Endothelial cell of umbilical vein (primary cell): ENCODE data around the gene OTOGL. TPM values are rescaled to one million over a fixed set of nuclear protein-coding genes. Genes with fewer than 3 reads are reported as not detected.

Source experiments
- BruUV-seq: library from RNA; stranded (reverse); fragments of 400-500 nt; replicated peaks from 2 replicates; lab custom pipeline; 2021; lab: Mats Ljungman, UMichigan
- CTCF ChIA-PET: fragments of 300-600, 350-600 bp; sonication (Branson Sonifier 250); formaldehyde crosslinking; loops from one replicate; lab custom pipeline; 2021; ENCODE audit warnings: antibody characterized with exemption, inconsistent platforms; lab: Charles Lee
- POLR2A ChIA-PET: fragments of 300-600, 350-600 bp; sonication (Branson Sonifier 250); formaldehyde crosslinking; loops from one replicate; lab custom pipeline; 2021; ENCODE audit warnings: antibody characterized with exemption, inconsistent platforms; lab: Charles Lee
- DNase-seq: peaks from one replicate; pipeline ENCODE4 v3.0.0-alpha.2; 2011; ENCODE audit warnings: low read depth, low spot score
- FAIRE-seq: peaks from 2 replicates; lab custom pipeline; 2011; peaks lifted over from hg19 to GRCh38; lab: Jason Lieb, UNC
- H2AFZ ChIP-seq: 2 replicates; pipeline ENCODE4 v1.6.0; 2012; ENCODE audit warnings: low read depth, low read length, control low read depth, inconsistent platforms
- H3K27ac ChIP-seq: 2 replicates; pipeline ENCODE4 v1.5.1; 2011; ENCODE audit warnings: low read depth, mild to moderate bottlenecking, control low read depth, low read length, moderate library complexity; ENCODE audit not compliant: insufficient read depth
- H3K27me3 ChIP-seq, 2 experiments: 2 replicates each; pipeline versions ENCODE4 v1.6.0 to v1.6.1; 2011; ENCODE audit warnings: low read length in 2 of 2, mixed read lengths in 1 of 2; ENCODE audit not compliant: control insufficient read depth in 2 of 2, insufficient read depth in 2 of 2
- H3K36me3 ChIP-seq, 2 experiments: 2 replicates in 1 of 2; 3 replicates in 1 of 2; pipeline ENCODE4 v1.5.1; 2011; ENCODE audit warnings: low read length in 2 of 2, mild to moderate bottlenecking in 1 of 2, moderate library complexity in 1 of 2; ENCODE audit not compliant: control insufficient read depth in 2 of 2, insufficient read depth in 2 of 2; ENCODE audit errors: extremely low read depth in 1 of 2
- H3K4me1 ChIP-seq: 3 replicates; pipeline ENCODE4 v1.5.1; 2011; ENCODE audit warnings: mild to moderate bottlenecking, low read length; ENCODE audit not compliant: control insufficient read depth, insufficient read depth; ENCODE audit errors: extremely low read depth
- H3K4me2 ChIP-seq: 2 replicates; pipeline ENCODE4 v1.6.1; 2011; ENCODE audit warnings: low read length, control low read depth, mixed read lengths; ENCODE audit not compliant: insufficient read depth
- H3K4me3 ChIP-seq, 3 experiments: fragments of 200-600 bp in 1 of 3; sonication (generic), shearing (Covaris generic) in 1 of 3; replicated peaks in 1 of 3; 2 replicates each; pipeline ENCODE4 v1.5.1; 2011 to 2016; ENCODE audit warnings: control low read depth in 3 of 3, low read length in 3 of 3, mild to moderate bottlenecking in 2 of 3, inconsistent platforms in 1 of 3, low read depth in 1 of 3, moderate library complexity in 1 of 3; ENCODE audit not compliant: insufficient read depth in 1 of 3
- H3K79me2 ChIP-seq: 2 replicates; pipeline ENCODE4 v1.6.0; 2012; ENCODE audit warnings: low read length, inconsistent platforms; ENCODE audit not compliant: control insufficient read depth, insufficient read depth
- H3K9ac ChIP-seq: replicated peaks from 2 replicates; pipeline ENCODE3; 2011; ENCODE audit warnings: low read length, control low read depth; ENCODE audit not compliant: insufficient read depth; ENCODE audit errors: extremely low read depth
- H3K9me1 ChIP-seq: replicated peaks from 3 replicates; pipeline ENCODE4 v1.6.0; 2011; ENCODE audit warnings: mild to moderate bottlenecking, low read length; ENCODE audit not compliant: control insufficient read depth, insufficient read depth; ENCODE audit errors: extremely low read depth
- H3K9me3 ChIP-seq: replicated peaks from 2 replicates; pipeline ENCODE4 v1.5.1; 2012; ENCODE audit warnings: low read length, inconsistent platforms; ENCODE audit not compliant: control insufficient read depth, insufficient read depth
- H4K20me1 ChIP-seq: replicated peaks from 2 replicates; pipeline ENCODE3; 2011; ENCODE audit warnings: mild to moderate bottlenecking, low read length; ENCODE audit not compliant: control insufficient read depth, insufficient read depth; ENCODE audit errors: extremely low read depth
- EZH2 ChIP-seq: IDR thresholded peaks from 2 replicates; pipeline ENCODE4 v1.6.1; 2012; ENCODE audit warnings: borderline replicate concordance, low read depth, mild to moderate bottlenecking, moderate library complexity, low read length, inconsistent platforms; ENCODE audit not compliant: severe bottlenecking
- FOS ChIP-seq: IDR thresholded peaks from 2 replicates; pipeline ENCODE4 v1.6.1; 2011; ENCODE audit warnings: mild to moderate bottlenecking, low read length, moderate library complexity, borderline replicate concordance; ENCODE audit not compliant: insufficient read depth
- GATA2 ChIP-seq: IDR thresholded peaks from 2 replicates; pipeline ENCODE4 v1.7.0; 2011; ENCODE audit warnings: low read depth, mild to moderate bottlenecking, moderate library complexity, mixed read lengths, low read length; ENCODE audit not compliant: insufficient read length, insufficient read depth
- JUN ChIP-seq: IDR thresholded peaks from 2 replicates; pipeline ENCODE4 v1.6.1; 2011; ENCODE audit warnings: borderline replicate concordance, low read depth; ENCODE audit not compliant: insufficient read length, insufficient read depth
- MYC ChIP-seq: IDR thresholded peaks from one replicate; pipeline ENCODE4 v1.6.1; 2011; ENCODE audit warnings: mild to moderate bottlenecking, low read depth, low read length
- POLR2A ChIP-seq: IDR thresholded peaks from 2 replicates; pipeline ENCODE4 v1.6.1; 2012; ENCODE audit warnings: low read depth, mild to moderate bottlenecking, control low read depth, low read length
- POLR2AphosphoS5 ChIP-seq: IDR thresholded peaks from 2 replicates; pipeline ENCODE4 v1.6.1; 2012; ENCODE audit warnings: low read depth, mild to moderate bottlenecking, control low read depth, low read length, moderate library complexity; ENCODE audit not compliant: insufficient read depth
- dilution Hi-C: fragments of 300-500 bp; cut with MboI; formaldehyde crosslinking; loops from one replicate; pipeline ENCODE4 v1.15.0; 2019; ENCODE audit warnings: low sequenced_read_pairs; ENCODE audit not compliant: extremely low pct_ligation_motif_present
- intact Hi-C: fragments of 100-400 bp; cut with micrococcal nuclease; formaldehyde crosslinking; loops from one replicate; pipeline ENCODE4 v1.10.0; 2022
- polyA plus RNA-seq, 4 experiments: library from polyadenylated mRNA; depleted of rRNA in 3 of 4; stranded (reverse) in 3 of 4; unstranded in 1 of 4; fragments of >200 nt; gene quantifications; 2 replicates each; pipeline versions ENCODE4 v1.2.1 to v1.2.3, GENCODE V29; 2011 to 2012; ENCODE audit warnings: missing spikeins in 1 of 4
- total RNA-seq: library from RNA; stranded (reverse); gene quantifications from 2 replicates; pipeline ENCODE4 v1.2.3, GENCODE V29; 2021
- TF ChIP-seq, protein P1 (sequence below), 2 donors: IDR thresholded peaks; 1 replicate in 1 of 2; 2 replicates in 1 of 2; pipeline ENCODE4 v1.5.1; 2011; ENCODE audit warnings: low read length in 2 of 2, mild to moderate bottlenecking in 2 of 2, moderate library complexity in 2 of 2, control low read depth in 1 of 2, inconsistent platforms in 1 of 2, low read depth in 1 of 2; ENCODE audit not compliant: insufficient read depth in 1 of 2; ENCODE audit errors: extremely low read depth in 1 of 2
- TF ChIP-seq, protein P2 (sequence below): IDR thresholded peaks from 2 replicates; pipeline ENCODE4 v1.6.1; 2011; ENCODE audit not compliant: insufficient read depth, insufficient read length

The OTOGL gene
- total and polyA plus RNA-seq, 2 donors (not counting 3 experiments of a cell fraction or from before 2014, with no cell fraction given) = 1.4 to 2.0 TPM

DNA sequence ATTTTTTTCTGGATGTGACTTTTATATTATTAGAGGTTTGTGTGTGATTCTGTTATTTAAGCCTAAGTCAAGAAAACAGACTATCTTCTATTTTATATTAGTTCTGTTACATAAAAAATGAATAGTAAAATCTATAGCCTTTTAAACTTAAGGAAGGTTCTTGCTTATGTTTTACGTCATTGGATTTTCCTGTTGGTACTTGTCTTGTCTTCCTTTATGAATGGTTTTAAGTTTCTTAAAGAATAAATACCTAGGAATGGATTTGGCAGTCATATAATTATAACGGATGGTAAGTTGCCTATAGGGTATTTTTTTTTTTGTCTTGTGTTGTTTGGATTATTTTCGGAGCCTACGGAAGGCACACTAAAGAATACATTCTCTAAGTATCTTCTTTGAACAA is 182.9 kb downstream of the OTOGL start:
- no peaks in the 10 kb centered on the region for H3K27me3 ChIP-seq
- no peaks in the 10 kb centered on the region for H4K20me1 ChIP-seq
- CTCF ChIA-PET = no interaction called here
- FAIRE-seq (no peak), DNase-seq (no peak)
- H3K9me3 ChIP-seq = no peaks in the 10 kb centered on the region
- no peaks in the 10 kb centered on the region for H3K79me2 ChIP-seq
- H3K9ac ChIP-seq = no peak overlapping the region
- POLR2A ChIA-PET = no interaction called here
- intact Hi-C loops = no loop called here
- dilution Hi-C loops = no loop called here
- H3K4me1 ChIP-seq = no peaks in the 10 kb centered on the region
- no peak overlapping the region for H3K27ac ChIP-seq
- no peak overlapping the region for H3K4me3 ChIP-seq
- H2AFZ ChIP-seq = no peak overlapping the region
- no TSS peak for BruUV-seq
- TF ChIP-seq FOS (no peak), POLR2AphosphoS5 (no peak), MYC (no peak), JUN (no peak), POLR2A (no peak), GATA2 (no peak), EZH2 (no peak)
- TF ChIP-seq, protein P1, sequence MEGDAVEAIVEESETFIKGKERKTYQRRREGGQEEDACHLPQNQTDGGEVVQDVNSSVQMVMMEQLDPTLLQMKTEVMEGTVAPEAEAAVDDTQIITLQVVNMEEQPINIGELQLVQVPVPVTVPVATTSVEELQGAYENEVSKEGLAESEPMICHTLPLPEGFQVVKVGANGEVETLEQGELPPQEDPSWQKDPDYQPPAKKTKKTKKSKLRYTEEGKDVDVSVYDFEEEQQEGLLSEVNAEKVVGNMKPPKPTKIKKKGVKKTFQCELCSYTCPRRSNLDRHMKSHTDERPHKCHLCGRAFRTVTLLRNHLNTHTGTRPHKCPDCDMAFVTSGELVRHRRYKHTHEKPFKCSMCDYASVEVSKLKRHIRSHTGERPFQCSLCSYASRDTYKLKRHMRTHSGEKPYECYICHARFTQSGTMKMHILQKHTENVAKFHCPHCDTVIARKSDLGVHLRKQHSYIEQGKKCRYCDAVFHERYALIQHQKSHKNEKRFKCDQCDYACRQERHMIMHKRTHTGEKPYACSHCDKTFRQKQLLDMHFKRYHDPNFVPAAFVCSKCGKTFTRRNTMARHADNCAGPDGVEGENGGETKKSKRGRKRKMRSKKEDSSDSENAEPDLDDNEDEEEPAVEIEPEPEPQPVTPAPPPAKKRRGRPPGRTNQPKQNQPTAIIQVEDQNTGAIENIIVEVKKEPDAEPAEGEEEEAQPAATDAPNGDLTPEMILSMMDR (IDR thresholded peaks at IDR 0.05; ENCODE audit: extremely low read depth in 1 of 2, insufficient read depth in 1 of 2, low read depth in 1 of 2, low read length in 2 of 2) = no peak
- TF ChIP-seq, protein P2, sequence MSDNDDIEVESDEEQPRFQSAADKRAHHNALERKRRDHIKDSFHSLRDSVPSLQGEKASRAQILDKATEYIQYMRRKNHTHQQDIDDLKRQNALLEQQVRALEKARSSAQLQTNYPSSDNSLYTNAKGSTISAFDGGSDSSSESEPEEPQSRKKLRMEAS = no peak
- H3K36me3 ChIP-seq = no peaks in the 10 kb centered on the region
- no peak overlapping the region for H3K4me2 ChIP-seq
- no peaks in the 10 kb centered on the region for H3K9me1 ChIP-seq
